ENCODE data around the gene PHF12. TPM values are rescaled to one million over a fixed set of nuclear protein-coding genes. Genes with fewer than 3 reads are reported as not detected.
A peak's percentile ranks its signal among the peaks of the same experiment; 100 is the strongest.

Gene PHF12
- 10 to 100 TPM; 45.7 to 52.6 TPM for total RNA-seq

GRCh38 chr17:28951428-28951990, at the start of gene PHF12:
TSS of gene PHF12 (minus strand) at chr17:28951518. CDS start at chr17:28950960, 558 bp downstream.
- H3K27ac Mint-ChIP-seq, result peak within 1 kb of the TSS; percentile 97
- H3K4me1 Mint-ChIP-seq (ENCODE audit: low read depth), result peaks cover 20% of the 10 kb centered on the region
- CTCF ChIA-PET, result interaction anchor here (0.7 to 8.2 kb wide), 11 partner anchors 10 to 224 kb away, joined by 3 to 87 read pairs (median 9); partner anchors contain the start of genes NEK8 and TLCD1
- peak within 1 kb of the TSS; percentile 97 for H3K4me3 Mint-ChIP-seq
- peak; percentile 76 for ATAC-seq
- TF ChIP-seq, protein P1, sequence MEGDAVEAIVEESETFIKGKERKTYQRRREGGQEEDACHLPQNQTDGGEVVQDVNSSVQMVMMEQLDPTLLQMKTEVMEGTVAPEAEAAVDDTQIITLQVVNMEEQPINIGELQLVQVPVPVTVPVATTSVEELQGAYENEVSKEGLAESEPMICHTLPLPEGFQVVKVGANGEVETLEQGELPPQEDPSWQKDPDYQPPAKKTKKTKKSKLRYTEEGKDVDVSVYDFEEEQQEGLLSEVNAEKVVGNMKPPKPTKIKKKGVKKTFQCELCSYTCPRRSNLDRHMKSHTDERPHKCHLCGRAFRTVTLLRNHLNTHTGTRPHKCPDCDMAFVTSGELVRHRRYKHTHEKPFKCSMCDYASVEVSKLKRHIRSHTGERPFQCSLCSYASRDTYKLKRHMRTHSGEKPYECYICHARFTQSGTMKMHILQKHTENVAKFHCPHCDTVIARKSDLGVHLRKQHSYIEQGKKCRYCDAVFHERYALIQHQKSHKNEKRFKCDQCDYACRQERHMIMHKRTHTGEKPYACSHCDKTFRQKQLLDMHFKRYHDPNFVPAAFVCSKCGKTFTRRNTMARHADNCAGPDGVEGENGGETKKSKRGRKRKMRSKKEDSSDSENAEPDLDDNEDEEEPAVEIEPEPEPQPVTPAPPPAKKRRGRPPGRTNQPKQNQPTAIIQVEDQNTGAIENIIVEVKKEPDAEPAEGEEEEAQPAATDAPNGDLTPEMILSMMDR (IDR thresholded peaks at IDR 0.05), result no peak
- H3K36me3 Mint-ChIP-seq (ENCODE audit: low read depth), result peaks cover 32% of the 10 kb centered on the region
- H3K27me3 Mint-ChIP-seq, result no peaks in the 10 kb centered on the region
- intact Hi-C loops (cut with micrococcal nuclease), result no loop called here
- POLR2A ChIA-PET, result interaction anchor here (0.5 to 1.9 kb wide), 9 partner anchors 12 to 442 kb away, joined by 3 to 7 read pairs (median 3); partner anchors contain the start of gene TLCD1
- H3K9me3 Mint-ChIP-seq, result no peaks in the 10 kb centered on the region
- peak; percentile 100 for DNase-seq

DNA sequence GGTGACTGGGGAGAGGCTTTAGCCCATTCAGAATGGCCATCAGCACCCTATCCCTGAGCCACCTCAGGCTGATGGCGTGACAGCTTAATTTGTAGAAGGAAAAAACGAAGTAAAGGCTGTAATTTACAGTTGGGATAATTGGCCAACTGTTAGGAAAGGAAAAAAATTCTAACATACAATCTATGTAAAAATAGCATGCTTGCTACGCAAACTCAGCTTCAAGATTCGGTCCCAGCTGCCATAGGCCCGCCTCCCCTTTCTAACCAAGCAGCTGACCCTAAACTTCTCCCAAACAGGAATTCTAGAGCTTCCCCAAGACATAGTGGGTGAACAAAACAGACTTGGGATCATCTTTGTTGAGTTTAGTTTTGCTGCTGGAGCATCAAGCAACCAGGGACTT, 49.7 kb upstream of the PHF12 start:
- no peaks in the 10 kb centered on the region for H3K36me3 Mint-ChIP-seq (ENCODE audit: low read depth)
- H3K4me3 Mint-ChIP-seq, result no peak overlapping the region
- H3K4me1 Mint-ChIP-seq (ENCODE audit: low read depth), result peaks cover under 1% of the 10 kb centered on the region
- TF ChIP-seq, protein P1 (IDR thresholded peaks at IDR 0.05), result no peak
- ATAC-seq (no peak), DNase-seq (no peak)
- H3K27ac Mint-ChIP-seq, result no peak overlapping the region
- H3K9me3 Mint-ChIP-seq, result no peaks in the 10 kb centered on the region
- intact Hi-C loops (cut with micrococcal nuclease), result no loop called here
- ChIA-PET CTCF (interaction anchor here (1.1 to 10.3 kb wide), 4 partner anchors 35 to 123 kb away, joined by 3 to 40 read pairs (median 6); no protein-coding TSS in a partner anchor), POLR2A (interaction anchor here (1.4 kb wide), 2 partner anchors 8 to 16 kb away, joined by 3 to 4 read pairs; no protein-coding TSS in a partner anchor)
- peaks cover 28% of the 10 kb centered on the region for H3K27me3 Mint-ChIP-seq

DNA sequence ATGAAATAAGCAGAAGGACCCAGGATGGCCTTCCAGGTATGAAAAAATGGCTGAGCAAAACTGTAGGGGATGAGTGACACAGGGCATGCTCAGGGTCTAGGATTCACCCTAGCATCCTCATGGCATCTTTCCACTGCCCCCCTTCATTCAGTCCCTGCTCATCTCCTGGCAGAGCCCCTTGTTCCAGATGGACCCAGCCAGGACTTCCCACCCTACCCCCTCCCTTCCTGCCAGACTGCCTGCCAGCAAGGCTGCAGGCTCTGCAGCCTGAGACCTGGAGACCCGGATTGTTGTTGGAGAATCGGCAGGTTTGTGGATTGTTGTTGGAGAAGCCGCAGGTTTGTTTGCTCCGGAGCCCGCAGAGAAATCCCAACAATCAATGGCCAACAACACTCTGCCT, 47.9 kb upstream of the PHF12 start:
- no peak for ATAC-seq
- no peak for DNase-seq
- Mint-ChIP-seq H3K27me3 (peaks cover 18% of the 10 kb centered on the region), H3K36me3 (ENCODE audit: low read depth) (no peaks in the 10 kb centered on the region), H3K4me1 (ENCODE audit: low read depth) (no peaks in the 10 kb centered on the region), H3K27ac (no peak overlapping the region), H3K4me3 (no peak overlapping the region), H3K9me3 (no peaks in the 10 kb centered on the region)
- POLR2A ChIA-PET, result interaction anchor here (1.7 kb wide), 1 partner anchor 20 kb away, joined by 4 read pairs; no protein-coding TSS in a partner anchor
- intact Hi-C loops (cut with micrococcal nuclease), result no loop called here
- TF ChIP-seq, protein P1 (IDR thresholded peaks at IDR 0.05), result no peak
- CTCF ChIA-PET, result interaction anchor here (1.0 to 1.9 kb wide), 2 partner anchors 34 to 118 kb away, joined by 3 to 7 read pairs; no protein-coding TSS in a partner anchor

DNA sequence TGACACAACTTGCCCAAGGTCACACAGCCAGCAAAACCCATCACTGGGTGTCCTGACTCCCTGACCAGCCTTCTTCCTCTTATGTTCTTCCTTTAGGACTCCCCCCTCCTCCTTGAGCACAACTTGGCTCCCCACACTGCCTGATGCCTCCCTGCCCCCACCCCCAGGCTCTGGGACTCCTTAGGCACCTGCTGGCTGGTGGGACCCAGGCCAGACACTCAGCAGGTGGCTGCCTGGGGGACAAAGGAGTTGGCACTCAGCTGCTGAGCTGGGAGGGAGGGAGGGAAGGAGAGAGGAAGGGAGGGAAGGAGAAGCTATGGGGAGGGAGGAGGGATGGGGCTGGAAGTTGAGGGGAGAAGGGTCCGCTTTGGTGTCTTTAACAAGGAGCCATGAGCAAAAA, 46.5 kb upstream of the PHF12 start:
- Mint-ChIP-seq H3K9me3 (no peaks in the 10 kb centered on the region), H3K4me1 (ENCODE audit: low read depth) (no peaks in the 10 kb centered on the region), H3K27ac (no peak overlapping the region), H3K4me3 (no peak overlapping the region), H3K27me3 (peaks cover 9% of the 10 kb centered on the region), H3K36me3 (ENCODE audit: low read depth) (no peaks in the 10 kb centered on the region)
- ATAC-seq, result no peak
- CTCF ChIA-PET, result interaction anchor here (1.9 kb wide), 1 partner anchor 119 kb away, joined by 7 read pairs; no protein-coding TSS in a partner anchor
- TF ChIP-seq, protein P1 (IDR thresholded peaks at IDR 0.05), result no peak
- intact Hi-C loops (cut with micrococcal nuclease), result no loop called here
- POLR2A ChIA-PET, result no interaction called here
- DNase-seq, result no peak

- Mint-ChIP-seq H3K27me3 (peaks cover 7% of the 10 kb centered on the region), H3K4me3 (no peak overlapping the region), H3K4me1 (ENCODE audit: low read depth) (no peaks in the 10 kb centered on the region), H3K9me3 (no peaks in the 10 kb centered on the region), H3K27ac (no peak overlapping the region), H3K36me3 (ENCODE audit: low read depth) (no peaks in the 10 kb centered on the region)
- DNase-seq, result no peak
- ChIA-PET POLR2A (no interaction called here), CTCF (interaction anchor here (1.1 to 1.7 kb wide), 3 partner anchors 23 to 121 kb away, joined by 4 to 6 read pairs (median 4); no protein-coding TSS in a partner anchor)
- ATAC-seq, result no peak
- intact Hi-C loops (cut with micrococcal nuclease), result no loop called here
- TF ChIP-seq, protein P1 (IDR thresholded peaks at IDR 0.05), result no peak
Measured at GRCh38 chr17:28996554-28997096, 45.3 kb upstream of the PHF12 start.
